Omental fat pad (tissue), 4 donors: Measurements from ENCODE around the gene VWA8. TPM values are rescaled to one million over a fixed set of nuclear protein-coding genes. Genes with fewer than 3 reads are reported as not detected.

ENCODE experiments used
- ATAC-seq: fragments of 150-250 bp; one replicate; pipeline ENCODE4 v1.9.1; 2016; ENCODE audit warnings: mild to moderate bottlenecking, moderate library complexity; ENCODE audit not compliant: low FRiP score
- DNase-seq: peaks from one replicate; pipeline ENCODE4 v3.0.0-alpha.2; 2019; ENCODE audit warnings: low spot score
- CTCF ChIP-seq, 3 donors: fragments of 450-650 bp; IDR thresholded peaks; one replicate each; pipeline ENCODE4 v1.5.1; 2016 to 2017; ENCODE audit warnings: antibody characterized with exemption in 3 of 3, mild to moderate bottlenecking in 3 of 3, moderate library complexity in 2 of 3
- total RNA-seq, 4 donors: library from RNA; depleted of rRNA; stranded (reverse); fragments of >200 nt; gene quantifications; one replicate each; pipeline ENCODE4 v1.1.0, GENCODE V29; 2016

VWA8 gene
- total RNA-seq, 4 donors from 2014 or later, result 12.4 to 24.7 (median 18.3) TPM

GRCh38 chr13:41615528-41615855 is 345.4 kb downstream of the VWA8 start:
- no peak for DNase-seq
- no peak for ATAC-seq
- TF ChIP-seq CTCF (IDR thresholded peaks at IDR 0.05), result no peak

GRCh38 chr13:41614671-41615527 is 346.0 kb downstream of the VWA8 start:
- DNase-seq (no peak), ATAC-seq (no peak)
- no peak for TF ChIP-seq CTCF (IDR thresholded peaks at IDR 0.05)

GRCh38 chr13:41613984-41614661 is 346.8 kb downstream of the VWA8 start:
- ATAC-seq, result no peak
- no peak for DNase-seq

GRCh38 chr13:41613471-41613870 is 347.4 kb downstream of the VWA8 start:
- DNase-seq, result no peak
- ATAC-seq, result no peak
- no peak for TF ChIP-seq CTCF (IDR thresholded peaks at IDR 0.05)

More at GRCh38 chr13:41613984-41614661, 346.8 kb downstream of the VWA8 start:
- TF ChIP-seq CTCF (IDR thresholded peaks at IDR 0.05), result no peak

- DNase-seq (no peak), ATAC-seq (no peak)
- no peak for TF ChIP-seq CTCF (IDR thresholded peaks at IDR 0.05)
These were observed 349.5 kb downstream of the VWA8 start for GRCh38 chr13:41611385-41611784.

GRCh38 chr13:41610404-41610803 is 350.5 kb downstream of the VWA8 start:
- TF ChIP-seq CTCF (IDR thresholded peaks at IDR 0.05), result no peak
- ATAC-seq (no peak), DNase-seq (no peak)

GRCh38 chr13:41609828-41610227 is 351.1 kb downstream of the VWA8 start:
- DNase-seq, result no peak
- TF ChIP-seq CTCF (IDR thresholded peaks at IDR 0.05), result no peak
- ATAC-seq, result no peak
